Keratinocyte (primary cell): ENCODE results near the gene TMTC2. TPM values are rescaled to one million over a fixed set of nuclear protein-coding genes. Genes with fewer than 3 reads are reported as not detected.

Source experiments
- DNase-seq: peaks from one replicate; pipeline ENCODE4 v3.0.0-alpha.2; 2011; ENCODE audit warnings: low read depth, missing footprints, low spot score
- FAIRE-seq: peaks from 2 replicates; lab custom pipeline; 2011; peaks lifted over from hg19 to GRCh38; lab: Jason Lieb, UNC
- H2AFZ ChIP-seq: 2 replicates; pipeline ENCODE4 v1.6.0; 2012; ENCODE audit warnings: low read length, control low read depth, inconsistent platforms; ENCODE audit not compliant: control insufficient read depth
- H3K27ac ChIP-seq: 2 replicates; pipeline ENCODE4 v1.5.1; 2011; ENCODE audit warnings: low read length; ENCODE audit not compliant: control insufficient read depth, insufficient read depth
- H3K27me3 ChIP-seq: 3 replicates; pipeline ENCODE4 v1.6.0; 2011; ENCODE audit warnings: low read length; ENCODE audit not compliant: control insufficient read depth, insufficient read depth; ENCODE audit errors: extremely low read depth
- H3K36me3 ChIP-seq, 2 experiments: 2 replicates in 1 of 2; 3 replicates in 1 of 2; pipeline ENCODE4 v1.5.1; 2011; ENCODE audit warnings: low read length in 2 of 2, mild to moderate bottlenecking in 1 of 2; ENCODE audit not compliant: control insufficient read depth in 2 of 2, insufficient read depth in 2 of 2; ENCODE audit errors: extremely low read depth in 1 of 2
- H3K4me1 ChIP-seq: 3 replicates; pipeline ENCODE4 v1.5.1; 2011; ENCODE audit warnings: low read length; ENCODE audit not compliant: control insufficient read depth, insufficient read depth; ENCODE audit errors: extremely low read depth
- H3K4me2 ChIP-seq: 3 replicates; pipeline ENCODE4 v1.6.0; 2011; ENCODE audit warnings: low read depth, low read length; ENCODE audit not compliant: control insufficient read depth, insufficient read depth; ENCODE audit errors: extremely low read depth
- H3K4me3 ChIP-seq, 3 experiments: fragments of 200-600 bp in 1 of 3; sonication (generic) in 1 of 3; 2 replicates in 2 of 3; 3 replicates in 1 of 3; pipeline ENCODE4 v1.5.1; 2011 to 2016; ENCODE audit warnings: low read length in 3 of 3, mild to moderate bottlenecking in 3 of 3, control low read depth in 2 of 3, inconsistent platforms in 1 of 3, low read depth in 1 of 3, mixed read lengths in 1 of 3, mixed run types in 1 of 3, moderate library complexity in 1 of 3; ENCODE audit not compliant: control insufficient read depth in 2 of 3, insufficient read depth in 2 of 3; ENCODE audit errors: extremely low read depth in 1 of 3
- H3K79me2 ChIP-seq: 2 replicates; pipeline ENCODE4 v1.6.0; 2012; ENCODE audit warnings: low read length; ENCODE audit not compliant: control insufficient read depth, insufficient read depth
- H3K9ac ChIP-seq: 3 replicates; pipeline ENCODE4 v1.6.0; 2011; ENCODE audit warnings: low read length; ENCODE audit not compliant: control insufficient read depth, insufficient read depth; ENCODE audit errors: extremely low read depth
- H3K9me1 ChIP-seq: 3 replicates; pipeline ENCODE4 v1.6.0; 2011; ENCODE audit warnings: low read length; ENCODE audit not compliant: control insufficient read depth, insufficient read depth; ENCODE audit errors: extremely low read depth
- H3K9me3 ChIP-seq: 2 replicates; pipeline ENCODE4 v1.5.1; 2012; ENCODE audit warnings: low read depth, low read length; ENCODE audit not compliant: control insufficient read depth
- H4K20me1 ChIP-seq: 3 replicates; pipeline ENCODE4 v1.6.0; 2011; ENCODE audit warnings: low read length; ENCODE audit not compliant: control insufficient read depth, insufficient read depth; ENCODE audit errors: extremely low read depth
- CTCF ChIP-seq, 3 experiments: IDR thresholded peaks in 1 of 3; conservative IDR thresholded peaks in 1 of 3; optimal IDR thresholded peaks in 1 of 3; 2 replicates in 2 of 3; 3 replicates in 1 of 3; pipeline versions ENCODE3 to v1.5.1; 2011; ENCODE audit warnings: low read length in 3 of 3, mild to moderate bottlenecking in 3 of 3, moderate library complexity in 2 of 3, control low read depth in 1 of 3, inconsistent platforms in 1 of 3; ENCODE audit not compliant: insufficient read depth in 2 of 3; ENCODE audit errors: extremely low read depth in 1 of 3
- EZH2 ChIP-seq: IDR thresholded peaks from one replicate; pipeline ENCODE4 v1.6.1; 2012; ENCODE audit warnings: inconsistent platforms, mild to moderate bottlenecking, low read length, moderate library complexity
- dilution Hi-C: fragments of 300-500 bp; cut with MboI; formaldehyde crosslinking; loops from one replicate; pipeline ENCODE4 v1.7.0; 2020; ENCODE audit warnings: low sequenced_read_pairs; ENCODE audit not compliant: extremely low pct_ligation_motif_present
- polyA plus RNA-seq, 5 experiments: library from polyadenylated mRNA; depleted of rRNA in 3 of 5; stranded (reverse) in 3 of 5; stranded (forward) in 1 of 5; unstranded in 1 of 5; fragments of >200 nt; gene quantifications; 1 replicate in 1 of 5; 2 replicates in 3 of 5; 3 replicates in 1 of 5; pipeline versions ENCODE4 v1.2.1 to v1.2.3, GENCODE V29; 2011 to 2012; ENCODE audit warnings: missing spikeins in 2 of 5, low read depth in 1 of 5, low replicate concordance in 1 of 5

The TMTC2 gene
- polyA plus RNA-seq, 1 donor (not counting 4 experiments of a cell fraction or from before 2014, with no cell fraction given): 3.8 TPM

- Histone ChIP-seq H3K9ac (no peak overlapping the region), H3K79me2 (no peaks in the 10 kb centered on the region), H3K4me2 (no peak overlapping the region), H4K20me1 (no peaks in the 10 kb centered on the region), H3K4me1 (no peaks in the 10 kb centered on the region), H3K9me3 (no peaks in the 10 kb centered on the region), H3K4me3 (no peak overlapping the region), H2AFZ (no peak overlapping the region), H3K27me3 (no peaks in the 10 kb centered on the region), H3K36me3 (no peaks in the 10 kb centered on the region), H3K27ac (no peak overlapping the region), H3K9me1 (no peaks in the 10 kb centered on the region)
- no peak for DNase-seq
- dilution Hi-C loops: no loop called here
- FAIRE-seq: no peak
- TF ChIP-seq EZH2 (no peak), CTCF (optimal IDR thresholded peaks at IDR 0.05 in 1 of 3, IDR thresholded peaks at IDR 0.05 in 1 of 3, conservative IDR thresholded peaks at IDR 0.05 in 1 of 3; ENCODE audit: extremely low read depth in 1 of 3, insufficient read depth in 2 of 3, low read length in 3 of 3) (no peak)
These were observed 420.2 kb downstream of the TMTC2 start for GRCh38 chr12:83106873-83107272.

- H3K27me3 ChIP-seq: no peaks in the 10 kb centered on the region
- H3K4me1 ChIP-seq: no peaks in the 10 kb centered on the region
- no peak overlapping the region for H3K9ac ChIP-seq
- H2AFZ ChIP-seq: no peak overlapping the region
- H3K4me3 ChIP-seq: no peak overlapping the region
- no peaks in the 10 kb centered on the region for H3K79me2 ChIP-seq
- no peak for DNase-seq
- no peak for TF ChIP-seq CTCF (optimal IDR thresholded peaks at IDR 0.05 in 1 of 3, IDR thresholded peaks at IDR 0.05 in 1 of 3, conservative IDR thresholded peaks at IDR 0.05 in 1 of 3; ENCODE audit: extremely low read depth in 1 of 3, insufficient read depth in 2 of 3, low read length in 3 of 3)
- TF ChIP-seq EZH2: no peak
- no peak overlapping the region for H3K27ac ChIP-seq
- dilution Hi-C loops: no loop called here
- no peak overlapping the region for H3K4me2 ChIP-seq
- no peaks in the 10 kb centered on the region for H3K9me1 ChIP-seq
- H3K36me3 ChIP-seq: no peaks in the 10 kb centered on the region
- no peak for FAIRE-seq
- no peaks in the 10 kb centered on the region for H3K9me3 ChIP-seq
- no peaks in the 10 kb centered on the region for H4K20me1 ChIP-seq
These were observed 423.7 kb downstream of the TMTC2 start for GRCh38 chr12:83110424-83110823.
